GM18858 (cell line): ENCODE results near the gene CDKN2A.

ENCODE experiments used
- ATAC-seq: cut with Tn5 transposase; IDR thresholded peaks from one replicate; pipeline ENCODE4 v1.9.1; 2021; ENCODE audit not compliant: unreplicated experiment

The CDKN2A gene

DNA sequence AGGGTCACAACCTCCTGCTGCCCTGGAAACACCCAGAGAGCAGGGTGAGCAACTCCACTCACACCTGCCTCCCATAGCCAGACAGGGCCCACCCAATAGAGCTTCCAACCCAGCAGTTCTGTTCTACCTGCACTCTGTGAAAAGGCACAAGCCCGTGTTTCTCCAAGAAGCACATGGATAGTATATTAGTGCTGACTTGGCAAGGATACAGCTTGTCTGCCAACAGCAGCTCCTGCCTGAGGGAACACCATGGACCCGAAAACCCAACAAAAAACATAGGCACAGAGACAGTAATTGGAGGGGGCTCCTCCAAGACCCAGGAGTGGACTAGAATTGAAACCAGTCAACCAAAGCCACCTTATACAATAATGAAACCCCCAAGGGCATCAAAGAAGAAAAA is 48.6 kb downstream of the CDKN2A start:
- ATAC-seq, result no peak

DNA sequence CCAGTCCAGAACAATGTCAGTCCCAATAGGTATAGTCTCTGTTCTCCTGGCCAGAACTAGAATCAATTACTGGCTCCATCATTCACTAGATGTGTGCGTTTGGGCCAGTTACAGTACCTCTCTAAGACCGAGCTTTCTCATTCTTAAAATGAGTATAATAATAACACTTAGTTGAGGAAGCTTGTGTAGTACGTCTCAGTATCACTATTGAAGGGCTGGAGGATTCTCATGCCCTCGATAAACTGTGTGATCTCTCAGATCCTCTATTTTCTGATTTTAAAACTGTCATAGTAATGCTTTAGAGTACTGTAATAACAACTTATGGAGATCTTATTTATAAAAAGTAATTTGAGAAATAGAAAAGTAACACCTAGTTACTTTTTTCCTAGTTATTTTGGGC is 50.7 kb downstream of the CDKN2A start:
- no peak for ATAC-seq

DNA sequence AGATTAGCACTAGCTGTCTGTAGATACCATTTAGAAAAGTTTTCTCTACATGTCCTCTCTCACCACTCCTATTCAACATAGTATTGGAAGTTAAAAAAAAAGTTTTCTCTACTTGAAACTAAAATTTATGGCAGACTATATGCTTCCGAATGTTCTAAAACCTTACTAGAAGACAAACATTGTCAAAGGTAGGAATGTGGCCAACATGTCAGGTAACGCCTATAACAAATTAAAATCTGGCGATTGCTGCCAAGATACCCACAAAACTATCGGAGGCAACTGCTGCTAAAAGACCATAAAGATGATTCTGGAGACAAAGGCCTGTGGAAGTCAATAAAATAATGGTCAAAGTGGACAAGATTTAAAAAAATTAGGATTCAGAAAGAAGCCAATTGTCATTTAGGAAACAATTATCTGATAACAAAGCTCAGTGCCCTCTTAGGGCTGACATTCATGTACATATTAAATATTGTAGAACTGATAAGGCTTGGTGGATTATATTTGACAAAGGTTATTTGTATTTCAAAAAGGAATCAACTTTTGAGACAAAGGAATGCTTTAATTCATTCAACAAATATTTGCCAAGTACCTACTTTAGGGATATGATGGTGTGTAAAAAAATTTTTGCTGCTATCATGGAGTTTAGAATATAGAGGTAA is 52.7 kb downstream of the CDKN2A start:
- ATAC-seq, result no peak

DNA sequence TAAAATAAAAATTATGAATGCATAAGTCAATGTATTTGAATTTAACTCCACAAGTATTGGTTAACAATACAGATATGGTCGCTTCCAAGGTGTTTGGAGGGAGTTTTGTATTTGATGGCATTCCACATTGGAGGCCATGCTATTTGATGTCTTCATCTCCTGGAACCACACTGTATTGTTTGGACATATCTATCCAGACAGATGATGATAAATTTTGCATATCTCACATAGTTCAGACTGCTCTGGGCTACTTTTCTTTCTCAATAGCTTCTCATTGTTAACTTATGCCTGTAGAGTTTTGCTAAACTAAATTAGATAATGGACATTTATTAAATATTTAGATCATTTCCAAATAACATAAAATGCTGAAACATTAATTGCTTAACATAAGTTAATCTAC is 58.0 kb downstream of the CDKN2A start:
- ATAC-seq, result no peak

DNA sequence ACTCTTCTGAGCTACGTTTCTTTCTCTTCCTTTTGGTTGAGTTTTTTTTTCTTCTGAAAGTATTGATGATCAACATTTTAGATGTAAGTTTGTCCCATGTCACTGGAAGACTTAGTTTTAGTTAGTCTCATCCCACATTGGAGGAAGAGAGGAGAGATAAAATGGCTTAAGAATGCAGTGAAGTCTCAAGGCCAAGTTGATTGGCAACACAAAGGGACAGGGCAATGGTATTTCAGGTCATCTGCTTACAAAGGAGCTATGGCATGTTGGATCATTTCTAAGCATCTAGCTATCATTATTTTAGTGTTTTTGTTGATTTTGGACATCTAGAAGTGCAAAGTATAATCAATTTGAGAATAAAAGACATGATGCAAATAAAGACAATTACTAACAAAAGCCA is 58.6 kb downstream of the CDKN2A start:
- no peak for ATAC-seq

DNA sequence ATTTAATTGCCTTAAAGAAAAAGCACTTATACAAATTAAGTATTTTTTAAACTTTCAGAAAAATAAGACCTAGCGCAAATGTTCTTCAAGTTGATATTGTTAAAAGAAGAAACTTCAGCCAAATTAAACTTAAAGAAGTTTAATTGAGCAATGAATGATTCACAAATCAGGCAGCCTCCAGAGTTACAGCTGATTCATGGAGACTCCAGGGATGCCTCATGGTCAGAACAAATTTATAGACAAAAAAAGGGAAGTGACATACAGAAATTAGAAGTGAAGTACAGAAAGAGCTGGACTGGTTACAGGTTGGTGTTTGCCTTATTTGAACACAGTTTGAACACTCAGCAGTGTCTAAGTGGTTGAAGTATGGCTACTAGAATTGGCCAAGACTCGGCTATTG is 60.3 kb downstream of the CDKN2A start:
- no peak for ATAC-seq

DNA sequence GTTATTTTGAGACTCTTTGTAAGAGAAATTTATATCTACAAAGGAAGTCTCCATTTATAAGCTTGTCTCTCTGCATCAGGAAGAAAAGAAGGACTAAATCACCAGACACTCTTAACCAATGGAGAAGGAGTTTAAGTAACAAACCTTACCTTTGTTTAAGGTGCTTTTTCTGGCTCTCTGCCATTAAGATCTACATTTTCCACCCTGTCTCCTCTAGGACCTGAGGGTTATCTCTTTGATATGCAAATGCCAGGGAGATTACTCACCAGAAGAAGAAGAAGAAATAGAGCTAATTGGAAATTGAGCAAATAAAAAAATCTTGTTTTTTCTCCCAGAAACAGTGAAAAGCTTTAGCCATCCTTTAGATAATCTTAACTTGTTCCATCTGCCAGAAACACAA is 60.9 kb downstream of the CDKN2A start:
- ATAC-seq, result no peak

DNA sequence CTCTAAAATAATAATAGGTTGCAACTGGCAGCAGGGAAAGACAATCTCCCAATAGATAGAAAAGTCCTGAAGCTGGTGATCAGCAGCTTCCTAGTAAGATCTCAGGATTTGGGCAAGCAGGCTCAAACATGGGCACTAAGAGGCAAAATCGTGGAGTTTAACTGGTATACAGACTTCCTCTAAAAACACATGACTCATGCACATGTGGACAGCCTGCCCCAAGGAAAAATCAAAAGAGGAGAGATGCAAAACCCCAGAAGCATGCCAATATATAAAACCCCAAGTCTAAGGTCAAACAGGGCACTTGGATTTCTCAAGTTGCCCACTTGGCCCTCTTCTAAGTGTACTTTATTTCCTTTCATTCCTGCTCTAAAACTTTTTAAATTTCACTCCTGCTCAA is 62.8 kb downstream of the CDKN2A start:
- no peak for ATAC-seq

DNA sequence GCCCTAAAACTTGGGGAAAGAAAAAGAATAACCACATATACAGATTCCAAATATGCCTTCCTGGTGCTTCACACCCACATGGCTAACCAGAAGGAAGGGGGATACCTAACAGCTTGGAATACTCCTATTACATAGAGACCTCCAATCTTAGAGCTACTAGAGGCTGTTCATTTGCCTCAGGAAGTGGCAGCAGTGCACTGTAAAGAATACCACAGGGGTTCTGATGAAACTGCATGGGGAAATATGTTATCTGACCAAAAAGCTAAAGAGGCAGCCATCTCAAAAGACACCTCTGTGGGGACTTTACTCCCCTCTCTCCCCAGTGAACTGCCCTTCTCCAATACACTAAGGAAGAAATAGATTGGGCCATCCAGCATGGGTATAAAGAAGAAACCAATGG is 66.4 kb downstream of the CDKN2A start:
- no peak for ATAC-seq

DNA sequence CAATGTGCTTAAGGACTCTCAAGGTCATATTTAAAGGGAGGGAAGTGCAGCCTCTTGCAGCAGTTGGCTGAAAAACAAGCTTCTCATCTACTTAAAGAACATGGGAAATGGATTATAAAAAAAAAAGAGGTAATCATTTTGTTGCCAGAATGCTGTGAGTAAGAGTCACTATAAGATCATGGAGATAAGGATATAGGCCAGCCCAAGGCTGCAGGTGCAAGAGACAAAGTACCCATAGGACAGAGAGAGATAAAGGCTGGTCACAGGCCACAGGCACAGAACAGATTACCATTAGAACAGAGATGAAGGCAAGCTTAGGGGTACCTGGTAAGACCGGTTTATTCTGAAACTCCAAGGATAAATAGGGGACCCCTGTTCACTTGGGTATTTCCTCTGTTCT is 70.5 kb downstream of the CDKN2A start:
- no peak for ATAC-seq

DNA sequence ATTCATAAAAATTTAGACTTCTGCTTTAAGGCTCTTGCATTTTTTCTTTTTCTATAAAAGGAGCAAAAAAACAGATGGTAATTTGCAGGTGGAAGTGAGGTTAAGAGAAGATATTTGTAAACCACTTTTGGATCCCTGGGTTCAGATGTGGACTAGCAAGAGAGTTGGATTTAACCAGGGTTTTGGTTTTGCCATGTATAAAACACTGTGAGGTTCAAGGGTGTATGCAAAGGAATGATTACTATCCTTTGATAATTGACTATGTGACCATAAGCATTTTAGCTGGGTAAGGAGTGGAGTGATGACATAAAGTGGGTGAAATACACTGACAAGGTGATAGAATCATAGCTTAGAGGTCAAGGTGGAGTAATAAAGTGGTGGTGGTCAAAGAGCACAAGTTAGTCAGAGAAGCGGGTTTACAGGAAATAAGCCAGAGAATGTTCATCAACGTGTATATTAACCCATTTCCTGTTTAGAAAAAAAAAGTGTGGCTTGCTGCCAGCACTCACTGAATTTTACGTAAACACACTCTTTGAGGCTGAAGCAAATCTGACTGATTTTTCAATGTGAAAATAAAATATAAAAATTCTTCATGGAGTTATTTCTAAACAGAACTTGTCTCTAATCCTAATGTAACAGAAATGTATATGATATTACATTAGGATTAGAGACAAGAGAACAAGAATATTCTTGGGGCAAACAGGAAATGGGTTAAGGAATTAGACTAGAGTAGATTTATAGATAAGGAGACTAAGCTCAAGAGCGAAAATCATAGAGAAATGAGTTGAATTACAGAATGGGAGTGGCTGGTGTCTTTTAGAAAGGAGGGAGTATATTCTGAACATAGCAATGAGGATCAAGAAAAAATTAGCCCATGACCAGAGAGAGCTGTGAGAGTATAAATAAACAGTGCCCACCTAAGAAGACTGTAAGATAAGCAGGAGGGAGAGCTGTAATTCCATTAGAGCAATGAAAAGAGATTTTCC is 74.5 kb downstream of the CDKN2A start:
- peak; percentile 81 for ATAC-seq
